ENCODE measurements around the gene PRPH. TPM values are rescaled to one million over a fixed set of nuclear protein-coding genes. Genes with fewer than 3 reads are reported as not detected.

PRPH gene
- total and polyA plus RNA-seq, 9 of the 15 experiments (the other 6 are each of a cell fraction or from before 2014, with no cell fraction given), result 0.27 to 1.9 (median 1.3) TPM; not detected in 1

DNA sequence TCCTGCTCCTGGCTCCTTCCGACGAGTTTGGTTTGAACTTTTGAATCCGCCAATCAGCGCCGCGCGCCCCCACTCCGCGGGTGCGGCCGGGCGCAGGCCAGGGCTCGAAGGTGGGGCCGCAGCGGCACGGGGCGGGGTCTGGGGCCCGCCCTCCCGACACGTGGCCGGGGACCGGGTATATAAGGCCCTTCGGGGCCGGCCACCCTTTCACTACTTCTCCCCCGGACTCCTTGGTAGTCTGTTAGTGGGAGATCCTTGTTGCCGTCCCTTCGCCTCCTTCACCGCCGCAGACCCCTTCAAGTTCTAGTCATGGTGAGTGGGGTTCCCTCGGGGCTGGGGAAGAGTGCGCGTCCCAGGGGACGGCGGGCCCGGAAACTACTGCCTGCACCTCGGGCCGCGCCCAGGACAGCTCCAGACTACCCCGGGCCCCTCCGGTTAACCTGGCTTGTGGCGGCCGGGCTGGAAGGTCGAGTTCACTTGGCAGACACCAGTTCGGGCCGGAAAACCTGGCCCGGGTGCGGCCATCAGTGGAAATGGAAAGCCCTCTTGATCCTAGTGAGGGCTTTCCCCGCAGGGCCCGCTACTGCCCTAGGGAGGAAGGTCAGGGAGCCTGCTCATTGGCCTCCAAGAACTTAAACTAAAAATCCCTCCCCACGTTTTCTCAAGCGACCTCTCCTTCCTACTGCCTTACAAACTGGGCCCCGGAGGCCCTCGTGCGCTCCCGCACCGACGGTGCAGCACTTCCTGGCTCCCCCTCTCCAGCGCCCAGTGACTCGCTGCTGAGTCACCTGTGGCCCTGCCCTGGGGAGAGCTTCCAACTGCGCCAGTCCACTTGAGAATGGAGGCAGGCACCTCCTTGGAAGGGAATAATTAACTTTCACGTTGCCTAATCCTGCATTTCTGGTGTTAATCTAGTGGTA is 29.8 kb upstream of the PRPH start, which contains the start of gene TUBA1C (continued):
- TF ChIP-seq, protein P1, sequence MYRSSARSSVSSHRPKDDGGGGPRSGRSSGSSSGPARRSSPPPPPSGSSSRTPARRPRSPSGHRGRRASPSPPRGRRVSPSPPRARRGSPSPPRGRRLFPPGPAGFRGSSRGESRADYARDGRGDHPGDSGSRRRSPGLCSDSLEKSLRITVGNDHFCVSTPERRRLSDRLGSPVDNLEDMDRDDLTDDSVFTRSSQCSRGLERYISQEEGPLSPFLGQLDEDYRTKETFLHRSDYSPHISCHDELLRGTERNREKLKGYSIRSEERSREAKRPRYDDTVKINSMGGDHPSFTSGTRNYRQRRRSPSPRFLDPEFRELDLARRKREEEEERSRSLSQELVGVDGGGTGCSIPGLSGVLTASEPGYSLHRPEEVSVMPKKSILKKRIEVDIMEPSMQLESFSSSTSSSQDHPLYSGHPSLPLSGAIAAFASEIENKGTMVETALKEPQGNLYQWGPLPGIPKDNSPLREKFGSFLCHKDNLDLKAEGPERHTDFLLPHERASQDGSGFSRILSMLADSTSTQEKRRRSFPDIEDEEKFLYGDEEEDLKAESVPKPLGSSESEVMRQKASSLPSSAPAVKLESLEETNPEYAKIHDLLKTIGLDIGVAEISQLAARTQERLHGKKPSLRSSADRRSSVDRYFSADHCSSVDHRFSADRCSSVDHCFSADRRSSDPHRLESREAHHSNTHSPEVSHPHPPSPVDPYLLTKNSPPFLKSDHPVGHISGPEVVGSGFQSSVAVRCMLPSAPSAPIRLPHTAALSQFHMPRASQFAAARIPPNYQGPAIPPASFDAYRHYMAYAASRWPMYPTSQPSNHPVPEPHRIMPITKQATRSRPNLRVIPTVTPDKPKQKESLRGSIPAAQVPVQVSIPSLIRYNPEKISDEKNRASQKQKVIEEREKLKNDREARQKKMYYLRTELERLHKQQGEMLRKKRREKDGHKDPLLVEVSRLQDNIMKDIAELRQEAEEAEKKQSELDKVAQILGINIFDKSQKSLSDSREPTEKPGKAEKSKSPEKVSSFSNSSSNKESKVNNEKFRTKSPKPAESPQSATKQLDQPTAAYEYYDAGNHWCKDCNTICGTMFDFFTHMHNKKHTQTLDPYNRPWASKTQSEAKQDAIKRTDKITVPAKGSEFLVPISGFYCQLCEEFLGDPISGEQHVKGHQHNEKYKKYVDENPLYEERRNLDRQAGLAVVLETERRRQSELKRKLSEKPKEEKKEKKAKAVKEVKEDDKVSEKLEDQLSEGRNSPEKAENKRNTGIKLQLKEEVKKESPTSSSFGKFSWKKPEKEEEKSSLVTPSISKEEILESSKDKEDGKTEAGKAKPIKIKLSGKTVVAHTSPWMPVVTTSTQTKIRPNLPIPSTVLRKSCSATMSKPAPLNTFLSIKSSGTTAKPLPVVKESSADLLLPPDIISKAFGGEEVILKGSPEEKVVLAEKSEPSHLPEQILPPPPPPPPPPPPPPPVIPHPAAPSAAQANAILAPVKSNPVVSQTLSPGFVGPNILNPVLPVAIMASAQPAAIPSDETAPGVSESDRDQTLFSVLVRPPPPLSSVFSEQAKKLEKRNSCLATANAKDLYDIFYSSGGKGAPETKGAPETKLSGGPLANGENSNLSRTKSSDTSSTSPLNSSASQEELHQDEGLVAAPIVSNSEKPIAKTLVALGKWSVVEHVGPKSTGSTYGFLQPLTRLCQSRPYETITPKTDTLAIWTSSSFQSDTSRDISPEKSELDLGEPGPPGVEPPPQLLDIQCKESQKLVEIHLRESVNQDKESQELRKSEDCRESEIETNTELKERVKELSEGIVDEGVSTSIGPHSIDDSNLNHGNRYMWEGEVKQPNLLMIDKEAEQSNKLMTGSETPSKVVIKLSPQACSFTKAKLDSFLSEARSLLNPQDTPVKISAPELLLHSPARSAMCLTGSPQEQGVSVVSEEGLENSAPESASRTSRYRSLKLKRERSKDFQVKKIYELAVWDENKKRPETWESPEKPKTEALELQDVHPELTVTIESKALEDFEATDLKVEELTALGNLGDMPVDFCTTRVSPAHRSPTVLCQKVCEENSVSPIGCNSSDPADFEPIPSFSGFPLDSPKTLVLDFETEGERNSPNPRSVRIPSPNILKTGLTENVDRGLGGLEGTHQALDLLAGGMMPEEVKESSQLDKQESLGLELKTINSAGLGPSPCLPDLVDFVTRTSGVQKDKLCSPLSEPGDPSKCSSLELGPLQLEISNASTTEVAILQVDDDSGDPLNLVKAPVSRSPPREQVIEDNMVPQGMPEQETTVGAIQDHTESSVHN (IDR thresholded peaks at IDR 0.05; ENCODE audit: borderline replicate concordance in 1 of 2, low read depth in 1 of 2), result no peak
- TF ChIP-seq ETV6 (IDR thresholded peaks at IDR 0.05; ENCODE audit: borderline replicate concordance in 1 of 2, low read depth in 2 of 2, low read length in 1 of 2) (peak; percentile 87 to 93; a peak in 2 of 4 replicates), ETV6 (CRISPR knock-in tag; IDR thresholded peaks at IDR 0.05; ENCODE audit: borderline replicate concordance) (no peak), ARID1B (IDR thresholded peaks at IDR 0.05) (peak; percentile 61), FOXK2 (conservative IDR thresholded peaks at IDR 0.05 in 1 of 2, IDR thresholded peaks at IDR 0.05 in 1 of 2; ENCODE audit: low read depth in 2 of 2) (peak in 1 of 2 experiments; percentile 26; a peak in 1 of 4 replicates), ZNF444 (CRISPR knock-in tag; IDR thresholded peaks at IDR 0.05) (no peak), ZNF217 (CRISPR knock-in tag; IDR thresholded peaks at IDR 0.05) (no peak), CC2D1A (IDR thresholded peaks at IDR 0.05) (no peak), LEF1 (IDR thresholded peaks at IDR 0.05) (peak; percentile 9; the same call in 1 of the 2 replicates), TOE1 (IDR thresholded peaks at IDR 0.05; ENCODE audit: borderline replicate concordance) (peak; percentile 68; the same call in 1 of the 2 replicates), TOE1 (CRISPR knock-in tag; IDR thresholded peaks at IDR 0.05; ENCODE audit: borderline replicate concordance, low read depth) (peak; percentile 94), TRIM28 (IDR thresholded peaks at IDR 0.05) (no peak), FOS (IDR thresholded peaks at IDR 0.05; ENCODE audit: extremely low read depth, insufficient read length) (peak; percentile 47), ARNT (IDR thresholded peaks at IDR 0.05) (0 out of 4 replicates have a peak, but pooled peaks of 1 of the 2 experiments have one; percentile 23), SMARCE1 (IDR thresholded peaks at IDR 0.05) (no peak), HDAC2 (IDR thresholded peaks at IDR 0.05) (peak; percentile 10; the same call in 1 of the 2 replicates), JUNB (CRISPR knock-in tag; conservative IDR thresholded peaks at IDR 0.05) (0 out of 2 replicates have a peak, but pooled peaks have one; percentile 19), TBL1XR1 (IDR thresholded peaks at IDR 0.05; ENCODE audit: low read length in 2 of 2) (peak; percentile 60 to 72; a peak in 2 of 4 replicates), KLF13 (tag; IDR thresholded peaks at IDR 0.05; ENCODE audit: borderline replicate concordance, low read depth) (peak; percentile 78), ZEB2 (IDR thresholded peaks at IDR 0.05) (0 out of 2 replicates have a peak, but pooled peaks have one; percentile 5)
- TF ChIP-seq, protein P2, sequence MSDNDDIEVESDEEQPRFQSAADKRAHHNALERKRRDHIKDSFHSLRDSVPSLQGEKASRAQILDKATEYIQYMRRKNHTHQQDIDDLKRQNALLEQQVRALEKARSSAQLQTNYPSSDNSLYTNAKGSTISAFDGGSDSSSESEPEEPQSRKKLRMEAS (CRISPR knock-in tag; IDR thresholded peaks at IDR 0.05), result peak; percentile 88

All from K562 (cell line).